Stimulated activated CD8-positive, alpha-beta memory T cell treated with anti-CD3 and anti-CD28 coated beads, Interleukin-4, amount 100 ng/mL, for 4 hours (primary cell): ENCODE results near the gene KLRC2.
"Not testable (repeated sequence)": the region's sequence is repeated elsewhere in the genome, so short reads cannot be mapped to it uniquely, and the experiment has no call there.

Experiments used
- DNase-seq, 2 donors: peaks; one replicate each; pipeline ENCODE4 v3.0.0-alpha.2; 2020; ENCODE audit warnings: low read depth in 2 of 2, low spot score in 1 of 2

KLRC2 gene

GRCh38 chr12:10406725-10407124 lies 29.1 kb downstream of the KLRC2 start:
- no peak for DNase-seq

- DNase-seq = no peak
Observed at GRCh38 chr12:10405294-10405693, 30.5 kb downstream of the KLRC2 start.

- DNase-seq = no peak
Observed at GRCh38 chr12:10404798-10405197, 31.0 kb downstream of the KLRC2 start.

- no peak for DNase-seq
Observed at GRCh38 chr12:10400829-10401228, 35.0 kb downstream of the KLRC2 start.

- no peak for DNase-seq
Observed at GRCh38 chr12:10398168-10398567, 37.6 kb downstream of the KLRC2 start.

GRCh38 chr12:10397296-10397695 lies 38.5 kb downstream of the KLRC2 start:
- DNase-seq = no peak

- DNase-seq = not testable (repeated sequence)
Observed at GRCh38 chr12:10396176-10396575, 39.6 kb downstream of the KLRC2 start.

GRCh38 chr12:10395390-10395998 lies 40.3 kb downstream of the KLRC2 start:
- no peak for DNase-seq

GRCh38 chr12:10394531-10395152 lies 41.2 kb downstream of the KLRC2 start:
- DNase-seq = not testable (repeated sequence)

GRCh38 chr12:10393291-10393690 lies 42.5 kb downstream of the KLRC2 start:
- no peak for DNase-seq

GRCh38 chr12:10392394-10392930 lies 43.3 kb downstream of the KLRC2 start:
- DNase-seq = no peak

GRCh38 chr12:10390991-10391390 lies 44.8 kb downstream of the KLRC2 start:
- not testable (repeated sequence) for DNase-seq

- no peak for DNase-seq
Observed at GRCh38 chr12:10389904-10390303, 45.9 kb downstream of the KLRC2 start, which contains the start of gene KLRK1. TSS of gene KLRK1 (minus strand) at chr12:10390041. CDS start at chr12:10388810, 1,231 bp downstream.

GRCh38 chr12:10388624-10389413 lies 47.0 kb downstream of the KLRC2 start:
- DNase-seq = no peak

GRCh38 chr12:10387498-10387897 lies 48.3 kb downstream of the KLRC2 start:
- not testable (repeated sequence) for DNase-seq

GRCh38 chr12:10386857-10387256 lies 49.0 kb downstream of the KLRC2 start:
- no peak for DNase-seq

GRCh38 chr12:10385166-10385613 lies 50.6 kb downstream of the KLRC2 start:
- DNase-seq = no peak

GRCh38 chr12:10384191-10384590 lies 51.6 kb downstream of the KLRC2 start:
- no peak for DNase-seq

GRCh38 chr12:10381928-10382628 lies 53.7 kb downstream of the KLRC2 start:
- no peak for DNase-seq
